ENCODE measurements around the gene SLMAP.

SLMAP gene

DNA sequence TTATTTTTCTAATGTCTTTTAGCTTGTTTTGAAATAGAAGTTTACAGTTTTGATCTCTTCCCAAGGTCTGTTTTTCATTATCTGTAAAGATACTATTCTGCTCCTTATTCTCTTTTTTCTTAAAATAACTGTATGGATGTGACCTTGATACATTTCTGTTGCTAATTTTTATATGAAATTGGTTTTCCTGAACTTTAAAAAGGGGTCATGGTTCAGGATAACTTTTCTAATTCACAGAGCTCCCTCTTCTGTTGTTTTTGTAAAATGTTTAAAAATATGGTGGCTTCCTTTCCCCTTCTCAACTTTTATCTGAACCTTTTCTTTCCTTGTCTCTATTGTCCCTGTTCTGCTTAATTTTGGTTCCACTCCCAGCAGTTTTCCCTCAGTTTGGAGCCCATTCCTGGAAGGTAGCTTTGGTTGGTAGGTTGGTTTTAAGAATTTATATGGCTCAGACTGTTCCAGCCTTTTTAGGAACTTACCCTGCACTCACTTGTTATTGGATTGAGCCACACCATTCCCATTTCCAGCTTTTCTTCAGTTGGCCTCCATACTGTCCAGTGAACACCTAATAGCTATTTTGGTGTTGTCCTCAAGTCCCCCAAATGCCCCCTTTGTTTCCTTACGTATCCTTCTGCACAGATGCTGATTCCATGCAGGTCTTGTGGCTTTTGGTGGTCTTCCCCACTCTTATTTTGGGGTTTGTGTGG, 70.3 kb downstream of the SLMAP start:
- H3K79me1 ChIP-seq (ENCODE audit: low read length): no peaks in the 10 kb centered on the region
- no peak overlapping the region for H2BK5ac ChIP-seq (ENCODE audit: low read depth, low read length, poor library complexity)
- H3K36me3 ChIP-seq (ENCODE audit: control insufficient read depth in 1 of 2, insufficient read depth in 2 of 2, low read length in 2 of 2): no peaks in the 10 kb centered on the region
- H3K14ac ChIP-seq (ENCODE audit: low read length): no peak overlapping the region
- H3K23ac ChIP-seq (ENCODE audit: low read length): no peak overlapping the region
- H3K18ac ChIP-seq (ENCODE audit: low read length): no peak overlapping the region
- no peak overlapping the region for H2AFZ ChIP-seq (ENCODE audit: insufficient read depth, low read length, poor library complexity)
- no peaks in the 10 kb centered on the region for H3K27me3 ChIP-seq (ENCODE audit: insufficient read depth, low read length)
- H2AK5ac ChIP-seq (ENCODE audit: low read length): no peak overlapping the region
- H2BK120ac ChIP-seq (ENCODE audit: insufficient read depth, low read length, poor library complexity): no peak overlapping the region
- no peak overlapping the region for H3K4me3 ChIP-seq (ENCODE audit: low read depth, low read length)
- H4K12ac ChIP-seq (ENCODE audit: low read depth, low read length): no peak overlapping the region
- no peak overlapping the region for H3K4ac ChIP-seq (ENCODE audit: low read depth, low read length)
- H3K4me1 ChIP-seq (ENCODE audit: control insufficient read depth in 1 of 2, insufficient read depth in 2 of 2, low read length in 2 of 2): peaks cover 3% of the 10 kb centered on the region in 2 experiments
- H4K8ac ChIP-seq (ENCODE audit: low read depth, low read length): no peak overlapping the region
- no peak overlapping the region for H4K91ac ChIP-seq (ENCODE audit: low read depth, low read length)
- no CpG with 5 or more reads among the region's 1 CpG for WGBS (ENCODE audit: extremely low coverage, insufficient coverage, insufficient read length)
- no peaks in the 10 kb centered on the region for H3K9me3 ChIP-seq (ENCODE audit: insufficient read depth, low read depth, low read length)
- H3K4me2 ChIP-seq (ENCODE audit: low read length): no peak overlapping the region
- peaks cover 3% of the 10 kb centered on the region for H3K79me2 ChIP-seq (ENCODE audit: control insufficient read depth, insufficient read depth, low read length, poor library complexity)
- H2BK12ac ChIP-seq (ENCODE audit: low read length): no peak overlapping the region
- H3K9ac ChIP-seq (ENCODE audit: low read length): no peak overlapping the region
- no peak for DNase-seq
- H3K27ac ChIP-seq (ENCODE audit: low read depth, low read length): no peak overlapping the region

DNA sequence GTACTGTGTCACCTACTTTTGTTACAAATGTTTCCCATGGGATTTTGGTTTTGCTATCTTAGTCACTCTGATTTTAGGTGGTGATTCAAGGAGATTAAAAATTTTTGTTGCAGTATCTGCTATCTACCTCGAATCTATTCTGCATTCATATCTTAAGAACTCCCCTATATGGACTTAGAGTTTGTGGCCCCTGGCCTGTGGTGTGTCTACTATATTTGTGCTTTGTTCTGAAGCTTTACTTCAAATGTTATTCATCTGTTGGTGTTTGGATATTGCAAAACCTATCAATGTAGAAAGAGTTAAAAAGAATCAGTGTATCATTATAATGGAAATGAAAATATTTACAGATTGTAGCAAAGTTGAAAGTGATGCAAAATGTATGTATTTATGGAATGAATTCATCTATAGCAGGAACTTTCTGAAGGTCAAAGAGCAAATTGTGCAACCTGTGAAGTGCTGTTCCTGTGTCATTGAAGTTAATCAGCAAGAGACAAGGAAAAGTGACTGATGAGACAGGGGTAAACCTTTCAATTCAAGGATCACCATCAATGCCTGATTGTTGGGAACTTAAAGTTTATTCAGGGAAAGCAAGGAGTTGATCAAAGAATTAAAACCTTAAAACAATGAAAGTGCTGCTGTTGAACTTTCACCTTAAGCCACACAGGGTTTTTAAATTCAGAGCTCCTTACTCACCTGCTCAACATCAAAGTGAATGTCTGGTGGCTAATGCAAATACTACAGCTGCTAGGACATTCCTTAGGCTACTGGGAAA, 71.0 kb downstream of the SLMAP start:
- H3K4me1 ChIP-seq (ENCODE audit: control insufficient read depth in 1 of 2, insufficient read depth in 2 of 2, low read length in 2 of 2): peaks cover 3% of the 10 kb centered on the region in 2 experiments
- no peak overlapping the region for H3K18ac ChIP-seq (ENCODE audit: low read length)
- no peak overlapping the region for H3K23ac ChIP-seq (ENCODE audit: low read length)
- WGBS (ENCODE audit: extremely low coverage, insufficient coverage, insufficient read length): no CpG with 5 or more reads among the region's 1 CpG
- H4K91ac ChIP-seq (ENCODE audit: low read depth, low read length): no peak overlapping the region
- H3K79me2 ChIP-seq (ENCODE audit: control insufficient read depth, insufficient read depth, low read length, poor library complexity): peaks cover 3% of the 10 kb centered on the region
- H4K8ac ChIP-seq (ENCODE audit: low read depth, low read length): no peak overlapping the region
- H3K27me3 ChIP-seq (ENCODE audit: insufficient read depth, low read length): no peaks in the 10 kb centered on the region
- no peaks in the 10 kb centered on the region for H3K36me3 ChIP-seq (ENCODE audit: control insufficient read depth in 1 of 2, insufficient read depth in 2 of 2, low read length in 2 of 2)
- DNase-seq: peak; percentile 5 to 58
- no peak overlapping the region for H3K9ac ChIP-seq (ENCODE audit: low read length)
- no peak overlapping the region for H3K14ac ChIP-seq (ENCODE audit: low read length)
- no peak overlapping the region for H4K12ac ChIP-seq (ENCODE audit: low read depth, low read length)
- no peak overlapping the region for H2AK5ac ChIP-seq (ENCODE audit: low read length)
- H3K27ac ChIP-seq (ENCODE audit: low read depth, low read length): no peak overlapping the region
- no peak overlapping the region for H3K4ac ChIP-seq (ENCODE audit: low read depth, low read length)
- H2BK12ac ChIP-seq (ENCODE audit: low read length): no peak overlapping the region
- no peaks in the 10 kb centered on the region for H3K79me1 ChIP-seq (ENCODE audit: low read length)
- no peaks in the 10 kb centered on the region for H3K9me3 ChIP-seq (ENCODE audit: insufficient read depth, low read depth, low read length)
- no peak overlapping the region for H3K4me2 ChIP-seq (ENCODE audit: low read length)
- H2AFZ ChIP-seq (ENCODE audit: insufficient read depth, low read length, poor library complexity): no peak overlapping the region
- H2BK120ac ChIP-seq (ENCODE audit: insufficient read depth, low read length, poor library complexity): no peak overlapping the region
- H2BK5ac ChIP-seq (ENCODE audit: low read depth, low read length, poor library complexity): no peak overlapping the region
- no peak overlapping the region for H3K4me3 ChIP-seq (ENCODE audit: low read depth, low read length)

DNA sequence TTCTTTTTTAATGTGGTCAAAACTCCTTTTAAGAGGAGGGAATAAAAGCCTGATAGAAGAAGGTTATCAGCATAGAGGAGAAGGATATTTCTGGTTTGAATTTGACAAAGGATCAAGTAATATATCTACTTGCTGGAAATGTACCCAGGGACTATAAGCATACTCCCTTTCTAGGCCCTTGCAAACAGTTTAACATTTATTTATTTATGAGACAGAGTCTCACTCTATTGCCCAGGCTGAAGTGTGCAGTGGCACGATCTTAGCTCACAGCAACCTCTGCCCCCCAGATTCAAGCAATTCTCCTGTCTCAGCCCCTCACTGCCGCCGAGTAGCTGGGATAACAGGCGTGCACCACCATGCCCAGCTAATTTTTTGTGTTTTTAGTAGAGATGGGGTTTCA, 71.6 kb downstream of the SLMAP start:
- Histone ChIP-seq H3K9me3 (ENCODE audit: insufficient read depth, low read depth, low read length) (no peaks in the 10 kb centered on the region), H3K18ac (ENCODE audit: low read length) (no peak overlapping the region), H3K9ac (ENCODE audit: low read length) (no peak overlapping the region), H3K4me3 (ENCODE audit: low read depth, low read length) (no peak overlapping the region), H3K23ac (ENCODE audit: low read length) (no peak overlapping the region), H3K27ac (ENCODE audit: low read depth, low read length) (no peak overlapping the region), H3K79me2 (ENCODE audit: control insufficient read depth, insufficient read depth, low read length, poor library complexity) (peaks cover 3% of the 10 kb centered on the region), H4K8ac (ENCODE audit: low read depth, low read length) (no peak overlapping the region), H3K27me3 (ENCODE audit: insufficient read depth, low read length) (no peaks in the 10 kb centered on the region), H3K4me1 (ENCODE audit: control insufficient read depth in 1 of 2, insufficient read depth in 2 of 2, low read length in 2 of 2) (peaks cover 0 to 3% of the 10 kb centered on the region in 2 experiments), H2BK5ac (ENCODE audit: low read depth, low read length, poor library complexity) (no peak overlapping the region), H4K12ac (ENCODE audit: low read depth, low read length) (no peak overlapping the region), H2BK12ac (ENCODE audit: low read length) (no peak overlapping the region), H3K14ac (ENCODE audit: low read length) (peak overlapping the region; percentile 44), H4K91ac (ENCODE audit: low read depth, low read length) (no peak overlapping the region), H2AK5ac (ENCODE audit: low read length) (no peak overlapping the region), H2AFZ (ENCODE audit: insufficient read depth, low read length, poor library complexity) (no peak overlapping the region), H3K4ac (ENCODE audit: low read depth, low read length) (no peak overlapping the region), H3K36me3 (ENCODE audit: control insufficient read depth in 1 of 2, insufficient read depth in 2 of 2, low read length in 2 of 2) (no peaks in the 10 kb centered on the region), H2BK120ac (ENCODE audit: insufficient read depth, low read length, poor library complexity) (no peak overlapping the region), H3K79me1 (ENCODE audit: low read length) (no peaks in the 10 kb centered on the region), H3K4me2 (ENCODE audit: low read length) (no peak overlapping the region)
- whole genome bisulfite sequencing (ENCODE audit: extremely low coverage, insufficient coverage, insufficient read length): no CpG with 5 or more reads among the region's 4 CpGs
- DNase-seq: no peak

DNA sequence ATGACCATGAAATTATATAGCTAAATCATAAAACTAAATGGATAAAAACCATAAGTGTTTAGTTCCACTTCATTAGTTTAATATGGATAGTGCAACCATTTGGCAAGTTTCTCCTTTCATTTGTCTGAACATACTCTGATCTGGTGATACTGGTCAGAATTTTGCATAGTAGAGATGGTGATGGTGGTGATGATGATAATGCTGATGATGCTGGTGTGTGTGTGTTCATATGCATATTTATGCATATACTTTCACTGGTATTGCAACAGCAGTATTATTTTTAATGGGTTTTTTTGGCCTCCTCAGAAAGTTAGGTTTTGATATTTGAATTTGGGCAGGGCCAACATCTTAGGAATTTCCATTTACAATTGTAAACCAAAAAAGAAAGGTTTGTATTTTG, 76.4 kb downstream of the SLMAP start:
- Histone ChIP-seq H3K36me3 (ENCODE audit: control insufficient read depth in 1 of 2, insufficient read depth in 2 of 2, low read length in 2 of 2) (no peaks in the 10 kb centered on the region), H3K79me2 (ENCODE audit: control insufficient read depth, insufficient read depth, low read length, poor library complexity) (peaks cover 3% of the 10 kb centered on the region), H3K4me1 (ENCODE audit: control insufficient read depth in 1 of 2, insufficient read depth in 2 of 2, low read length in 2 of 2) (peaks cover 0 to 3% of the 10 kb centered on the region in 2 experiments), H3K4ac (ENCODE audit: low read depth, low read length) (no peak overlapping the region), H2BK12ac (ENCODE audit: low read length) (no peak overlapping the region), H3K9ac (ENCODE audit: low read length) (no peak overlapping the region), H3K14ac (ENCODE audit: low read length) (no peak overlapping the region), H4K91ac (ENCODE audit: low read depth, low read length) (no peak overlapping the region), H2AK5ac (ENCODE audit: low read length) (no peak overlapping the region), H3K18ac (ENCODE audit: low read length) (no peak overlapping the region), H3K4me2 (ENCODE audit: low read length) (no peak overlapping the region), H4K8ac (ENCODE audit: low read depth, low read length) (no peak overlapping the region), H2AFZ (ENCODE audit: insufficient read depth, low read length, poor library complexity) (no peak overlapping the region), H3K27ac (ENCODE audit: low read depth, low read length) (no peak overlapping the region), H2BK5ac (ENCODE audit: low read depth, low read length, poor library complexity) (no peak overlapping the region), H3K23ac (ENCODE audit: low read length) (no peak overlapping the region), H3K4me3 (ENCODE audit: low read depth, low read length) (no peak overlapping the region), H3K9me3 (ENCODE audit: insufficient read depth, low read depth, low read length) (no peaks in the 10 kb centered on the region), H3K27me3 (ENCODE audit: insufficient read depth, low read length) (no peaks in the 10 kb centered on the region), H3K79me1 (ENCODE audit: low read length) (no peaks in the 10 kb centered on the region), H4K12ac (ENCODE audit: low read depth, low read length) (no peak overlapping the region), H2BK120ac (ENCODE audit: insufficient read depth, low read length, poor library complexity) (no peak overlapping the region)
- DNase-seq: no peak
